ENCODE data around the gene KRTAP5-3.

Gene KRTAP5-3

DNA sequence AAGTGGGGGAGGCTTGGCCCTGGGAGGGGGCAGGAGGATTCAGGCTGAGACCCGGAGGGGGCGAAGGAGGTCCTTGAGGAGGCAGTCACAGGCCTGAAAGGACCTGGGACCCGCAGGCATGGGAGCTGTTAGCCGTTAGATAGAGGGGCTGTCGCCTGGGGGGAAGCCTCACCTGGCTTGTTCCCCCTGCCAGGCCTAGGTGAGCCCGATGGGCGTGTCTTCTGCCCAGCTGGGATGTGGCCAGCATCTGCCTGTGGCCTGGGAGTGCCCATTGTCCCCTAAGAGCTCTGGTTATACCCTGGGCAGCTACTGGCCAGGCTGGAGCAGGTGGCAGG lies 34.4 kb downstream of the KRTAP5-3 start:
- Histone ChIP-seq H3K27ac (ENCODE audit: extremely low read depth, low read depth, low read length) (no peak overlapping the region), H3K4me3 (ENCODE audit: low read depth, low read length) (peak overlapping the region; percentile 50), H3K4me1 (ENCODE audit: control insufficient read depth, insufficient read depth, low read length) (no peaks in the 10 kb centered on the region; the same call in 1 of the 2 replicates), H3K36me3 (ENCODE audit: control insufficient read depth in 2 of 2, insufficient read depth in 1 of 2, low read length in 2 of 2) (peaks cover 0 to 6% of the 10 kb centered on the region in 2 experiments; a peak in 1 of 3 replicates), H3K9me3 (ENCODE audit: control insufficient read depth, insufficient read depth, low read depth, low read length) (no peaks in the 10 kb centered on the region)
- TF ChIP-seq ZNF184 (tag by site-specific recombination; IDR thresholded peaks at IDR 0.05) = no peak
- no peak for TF ChIP-seq ZNF768 (tag by site-specific recombination; IDR thresholded peaks at IDR 0.05)
- peak; percentile 47; the same call in 1 of the 2 replicates for TF ChIP-seq ZBTB8A (tag by site-specific recombination; IDR thresholded peaks at IDR 0.05)
- TF ChIP-seq ZBTB10 (tag by site-specific recombination; IDR thresholded peaks at IDR 0.05) = 0 out of 2 replicates have a peak, but pooled peaks have one; percentile 71
- no peak for TF ChIP-seq ZBTB48 (tag by site-specific recombination; IDR thresholded peaks at IDR 0.05)
- TF ChIP-seq ZNF398 (tag by site-specific recombination; IDR thresholded peaks at IDR 0.05) = peak; percentile 82; the same call in 1 of the 2 replicates
- no peak for TF ChIP-seq ZNF514 (tag by site-specific recombination; IDR thresholded peaks at IDR 0.05)
- TF ChIP-seq, protein P1, sequence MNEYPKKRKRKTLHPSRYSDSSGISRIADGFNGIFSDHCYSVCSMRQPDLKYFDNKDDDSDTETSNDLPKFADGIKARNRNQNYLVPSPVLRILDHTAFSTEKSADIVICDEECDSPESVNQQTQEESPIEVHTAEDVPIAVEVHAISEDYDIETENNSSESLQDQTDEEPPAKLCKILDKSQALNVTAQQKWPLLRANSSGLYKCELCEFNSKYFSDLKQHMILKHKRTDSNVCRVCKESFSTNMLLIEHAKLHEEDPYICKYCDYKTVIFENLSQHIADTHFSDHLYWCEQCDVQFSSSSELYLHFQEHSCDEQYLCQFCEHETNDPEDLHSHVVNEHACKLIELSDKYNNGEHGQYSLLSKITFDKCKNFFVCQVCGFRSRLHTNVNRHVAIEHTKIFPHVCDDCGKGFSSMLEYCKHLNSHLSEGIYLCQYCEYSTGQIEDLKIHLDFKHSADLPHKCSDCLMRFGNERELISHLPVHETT (tag by site-specific recombination; IDR thresholded peaks at IDR 0.05) = no peak
- peak; percentile 43; the same call in 1 of the 2 replicates for TF ChIP-seq SP3 (tag by site-specific recombination; IDR thresholded peaks at IDR 0.05)
- TF ChIP-seq KLF1 (tag by site-specific recombination; IDR thresholded peaks at IDR 0.05) = 0 out of 2 replicates have a peak, but pooled peaks have one; percentile 2
- TF ChIP-seq PATZ1 (tag by site-specific recombination; IDR thresholded peaks at IDR 0.05) = peak; percentile 56
- TF ChIP-seq ZBTB7A (tag by site-specific recombination; IDR thresholded peaks at IDR 0.05; ENCODE audit: low read depth) = peak; percentile 41; the same call in 1 of the 2 replicates
- peak; percentile 99 for TF ChIP-seq PRDM10 (tag by site-specific recombination; IDR thresholded peaks at IDR 0.05)
- CTCF ChIA-PET = interaction anchor here (1.2 to 3.4 kb wide), 12 partner anchors 8 to 59 kb away, joined by 3 to 138 read pairs (median 10); no protein-coding TSS in a partner anchor
- POLR2A ChIA-PET = interaction anchor here (1.2 to 2.7 kb wide), 4 partner anchors 9 to 33 kb away, joined by 3 to 24 read pairs (median 4); no protein-coding TSS in a partner anchor

Measured in HEK293 (cell line).